GM21381 (cell line): ENCODE data around the gene ITGA3.
"Not testable (repeated sequence)": the region's sequence is repeated elsewhere in the genome, so short reads cannot be mapped to it uniquely, and the experiment has no call there.

ENCODE experiments used
- ATAC-seq: cut with Tn5 transposase; IDR thresholded peaks from one replicate; pipeline ENCODE4 v1.9.1; 2021; ENCODE audit warnings: mild to moderate bottlenecking, moderate library complexity; ENCODE audit not compliant: unreplicated experiment

Gene ITGA3

GRCh38 chr17:50034498-50035364, 21.2 kb upstream of the ITGA3 start:
- no peak for ATAC-seq

GRCh38 chr17:50035421-50035879, 20.5 kb upstream of the ITGA3 start:
- ATAC-seq = no peak

GRCh38 chr17:50035945-50036344, 20.0 kb upstream of the ITGA3 start:
- ATAC-seq = no peak

- no peak for ATAC-seq
Observed at GRCh38 chr17:50036455-50037261, 19.3 kb upstream of the ITGA3 start.

GRCh38 chr17:50037321-50038107, 18.4 kb upstream of the ITGA3 start:
- no peak for ATAC-seq

GRCh38 chr17:50039058-50039457, 16.9 kb upstream of the ITGA3 start:
- no peak for ATAC-seq

GRCh38 chr17:50040496-50040895, 15.4 kb upstream of the ITGA3 start:
- not testable (repeated sequence) for ATAC-seq

GRCh38 chr17:50042211-50042610, 13.7 kb upstream of the ITGA3 start:
- ATAC-seq = no peak

GRCh38 chr17:50043290-50044148, 12.4 kb upstream of the ITGA3 start:
- no peak for ATAC-seq

GRCh38 chr17:50044483-50044882, 11.4 kb upstream of the ITGA3 start:
- no peak for ATAC-seq

GRCh38 chr17:50045154-50045553, 10.8 kb upstream of the ITGA3 start:
- no peak for ATAC-seq

- ATAC-seq = no peak
Observed at GRCh38 chr17:50046179-50046578, 9.7 kb upstream of the ITGA3 start.

- no peak for ATAC-seq
Observed at GRCh38 chr17:50046667-50047066, 9.2 kb upstream of the ITGA3 start.

GRCh38 chr17:50047083-50047482, 8.8 kb upstream of the ITGA3 start:
- ATAC-seq = no peak

GRCh38 chr17:50047488-50048126, 8.3 kb upstream of the ITGA3 start:
- ATAC-seq = no peak

GRCh38 chr17:50048146-50048720, 7.7 kb upstream of the ITGA3 start:
- no peak for ATAC-seq

GRCh38 chr17:50048988-50049387, 6.9 kb upstream of the ITGA3 start:
- no peak for ATAC-seq

- ATAC-seq = no peak
Observed at GRCh38 chr17:50049636-50050035, 6.3 kb upstream of the ITGA3 start.

GRCh38 chr17:50050431-50051032, 5.4 kb upstream of the ITGA3 start:
- no peak for ATAC-seq
